Activated naive CD8-positive, alpha-beta T cell treated with anti-CD3 and anti-CD28 coated beads, Interleukin-2, amount 50 U/mL, for 24 hours (primary cell): ENCODE measurements around the gene C2CD2L.
"Not testable (repeated sequence)": the region's sequence is repeated elsewhere in the genome, so short reads cannot be mapped to it uniquely, and the experiment has no call there.

Source experiments
- ATAC-seq: fragments of 150-1000 bp; cut with Tn5 transposase; one replicate; pipeline ENCODE4 v1.10.0; 2021
- DNase-seq: peaks from one replicate; pipeline ENCODE4 v3.0.0; 2021
- H3K27ac Mint-ChIP-seq: one replicate; pipeline ENCODE4 v1.8.0; 2021; ENCODE audit warnings: mild to moderate bottlenecking, mixed read lengths
- H3K27me3 Mint-ChIP-seq: one replicate; pipeline ENCODE4 v1.8.0; 2021; ENCODE audit warnings: mixed read lengths
- H3K36me3 Mint-ChIP-seq: one replicate; pipeline ENCODE4 v1.8.0; 2021; ENCODE audit warnings: low read depth, mixed read lengths
- H3K4me1 Mint-ChIP-seq: one replicate; pipeline ENCODE4 v1.8.0; 2021; ENCODE audit warnings: mixed read lengths
- H3K4me3 Mint-ChIP-seq: one replicate; pipeline ENCODE4 v1.8.0; 2021; ENCODE audit warnings: mild to moderate bottlenecking, moderate library complexity, mixed read lengths
- H3K9me3 Mint-ChIP-seq: one replicate; pipeline ENCODE4 v1.8.0; 2021; ENCODE audit warnings: mixed read lengths

The C2CD2L gene

DNA sequence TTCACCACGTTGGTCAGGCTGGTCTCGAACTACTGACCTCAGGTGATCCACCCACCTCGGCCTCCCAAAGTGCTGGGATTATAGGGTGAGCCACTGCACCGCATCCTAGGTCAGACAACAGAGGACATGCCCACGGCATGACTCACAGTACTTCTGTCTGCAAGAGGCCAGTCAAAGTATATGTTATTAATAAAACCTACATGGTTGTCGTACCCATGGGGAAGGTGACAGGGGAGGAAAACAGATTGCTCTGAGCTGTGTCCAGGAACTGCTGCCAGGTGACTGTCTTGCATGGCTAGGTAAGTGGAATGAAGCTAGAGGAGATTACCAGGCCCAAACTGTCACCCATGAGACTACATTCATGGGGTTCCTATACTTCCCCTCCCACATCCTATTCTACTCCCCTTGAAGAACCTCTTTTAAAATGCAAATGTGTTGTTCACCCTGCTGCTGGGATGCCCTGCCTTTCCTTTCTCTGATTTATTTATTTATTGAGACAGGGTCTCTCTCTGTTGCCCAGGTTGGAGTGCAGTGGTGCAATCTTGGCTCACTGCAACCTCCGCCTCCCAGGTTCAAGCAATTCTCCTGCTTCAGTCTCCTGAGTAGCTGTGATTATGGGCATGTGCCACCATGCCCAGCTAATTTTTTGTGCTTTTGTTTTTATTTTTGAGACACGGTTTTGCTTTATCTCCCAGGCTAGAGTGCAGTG lies 59.4 kb downstream of the C2CD2L start:
- DNase-seq (no peak), ATAC-seq (no peak)
- Mint-ChIP-seq H3K36me3 (no peaks in the 10 kb centered on the region), H3K4me1 (peaks cover 10% of the 10 kb centered on the region), H3K27ac (no peak overlapping the region), H3K27me3 (no peaks in the 10 kb centered on the region), H3K9me3 (no peaks in the 10 kb centered on the region), H3K4me3 (no peak overlapping the region)

DNA sequence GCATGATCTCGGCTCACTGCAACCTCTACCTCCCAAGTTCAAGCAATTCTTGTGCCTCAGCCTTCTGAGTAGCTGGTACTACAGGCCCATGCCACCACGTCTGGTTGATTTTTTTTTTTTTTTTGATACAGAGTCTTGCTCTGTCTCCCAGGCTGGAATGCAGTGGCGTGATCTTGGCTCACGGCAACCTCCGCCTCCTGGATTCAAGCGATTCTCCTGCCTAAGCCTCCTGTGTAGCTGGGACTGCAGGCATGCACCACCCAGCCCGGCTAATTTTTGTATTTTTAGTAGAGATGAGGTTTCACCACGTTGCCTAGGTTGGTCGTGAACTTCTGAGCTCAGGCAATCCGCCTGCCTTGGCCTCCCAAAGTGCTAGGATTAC lies 59.9 kb downstream of the C2CD2L start:
- not testable (repeated sequence) for H3K27ac Mint-ChIP-seq, ATAC-seq, DNase-seq, H3K27me3 Mint-ChIP-seq, H3K9me3 Mint-ChIP-seq, H3K36me3 Mint-ChIP-seq, H3K4me3 Mint-ChIP-seq
- H3K4me1 Mint-ChIP-seq = peaks cover 10% of the 10 kb centered on the region

DNA sequence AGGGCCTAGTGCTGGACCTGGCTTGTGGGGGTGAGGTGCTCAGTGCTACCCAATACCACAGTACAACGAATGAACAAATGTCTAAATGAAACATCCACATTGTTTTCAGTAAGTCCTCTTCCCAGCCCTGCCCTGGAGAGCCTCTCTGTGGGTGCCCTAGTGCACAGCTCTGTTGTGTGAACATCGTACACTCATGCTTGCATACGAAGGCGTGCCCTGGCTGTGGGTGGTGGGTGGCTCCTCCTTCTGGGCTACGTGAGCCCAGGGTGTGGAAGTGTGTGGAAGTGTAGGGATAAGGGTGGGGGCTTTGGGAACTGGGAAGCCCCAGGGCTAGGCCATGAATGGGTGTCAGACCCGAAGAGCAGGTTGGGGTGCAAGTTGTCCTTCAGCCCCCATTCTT lies 60.8 kb downstream of the C2CD2L start:
- Mint-ChIP-seq H3K27ac (peak overlapping the region; percentile 59), H3K9me3 (no peaks in the 10 kb centered on the region)
- DNase-seq = no peak

More for the DNA sequence above, 60.8 kb downstream of the C2CD2L start:
- H3K36me3 Mint-ChIP-seq = no peaks in the 10 kb centered on the region
- peak overlapping the region; percentile 89 for H3K4me3 Mint-ChIP-seq
- H3K27me3 Mint-ChIP-seq = no peaks in the 10 kb centered on the region
- peaks cover 10% of the 10 kb centered on the region for H3K4me1 Mint-ChIP-seq
- no peak for ATAC-seq
